Retina (tissue), 1 donor: Measurements from ENCODE around the gene KANSL3.
"Not testable (repeated sequence)": the region's sequence is repeated elsewhere in the genome, so short reads cannot be mapped to it uniquely, and the experiment has no call there.

Experiments used
- DNase-seq: peaks from one replicate; pipeline ENCODE4 v3.0.0-alpha.2; 2016

KANSL3 gene

DNA sequence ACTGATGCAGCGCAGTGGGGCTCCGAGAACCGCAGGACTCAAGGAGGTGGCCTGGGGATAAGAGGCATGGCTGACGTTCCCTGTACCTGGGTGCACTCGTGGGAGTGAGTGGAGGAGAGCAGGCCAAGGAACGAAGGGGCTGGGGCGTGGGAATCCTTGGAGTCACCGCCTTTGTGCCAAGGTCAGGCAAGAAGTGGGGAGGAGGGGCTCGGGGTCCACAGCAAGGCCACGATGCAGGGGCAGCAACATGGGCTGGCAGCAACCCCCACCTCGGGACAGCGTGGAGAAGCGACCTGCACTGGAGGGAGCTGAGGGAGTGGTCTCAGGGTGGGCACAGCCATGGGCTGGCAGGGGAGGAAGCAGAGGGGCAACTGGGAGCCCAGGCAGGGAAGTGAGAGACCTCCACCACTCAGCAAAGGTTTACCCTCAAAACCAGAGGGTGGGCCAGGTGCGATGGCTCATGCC lies 82.9 kb downstream of the KANSL3 start:
- DNase-seq, result no peak

DNA sequence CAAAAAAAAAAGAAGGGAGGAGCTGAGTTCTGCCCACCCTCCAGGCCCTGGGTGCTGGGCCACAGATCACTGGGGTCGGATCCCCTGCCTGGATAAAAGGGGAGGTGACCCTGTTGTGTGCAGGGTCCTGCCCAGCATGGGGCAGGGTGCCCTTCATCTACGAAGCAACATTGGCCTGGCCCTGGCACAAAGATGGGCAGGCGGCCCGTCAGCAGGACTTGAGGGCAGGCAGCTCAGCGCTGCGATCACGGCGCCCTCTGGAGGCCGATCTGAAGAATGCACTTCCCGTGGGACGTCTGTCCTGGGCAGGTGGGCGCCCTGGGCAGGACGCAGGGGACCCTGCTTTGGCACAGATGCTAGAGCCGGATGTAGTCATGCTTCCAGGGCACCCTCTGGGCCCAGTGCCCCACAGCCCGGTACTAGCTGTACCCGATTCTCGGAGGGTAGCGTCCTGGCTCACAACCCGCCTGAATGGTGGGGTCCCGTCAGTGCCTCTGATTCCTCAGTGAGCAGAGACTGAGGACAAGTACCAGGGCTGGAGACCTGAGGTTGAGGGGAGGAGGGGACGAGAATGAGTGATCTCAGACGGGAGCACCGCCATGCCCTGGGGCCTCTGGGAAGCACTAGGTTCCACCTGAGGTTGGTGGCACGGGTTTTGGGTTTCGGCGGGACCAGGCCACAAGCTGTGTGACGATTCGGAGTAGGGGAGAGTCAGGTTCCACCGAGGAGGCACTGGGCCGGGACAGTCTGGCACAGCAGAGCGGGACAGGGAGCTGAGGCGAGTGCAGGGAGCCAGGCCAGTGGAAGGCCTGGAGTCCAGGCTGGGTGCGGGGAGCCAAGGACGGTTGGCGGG lies 83.6 kb downstream of the KANSL3 start:
- peak; percentile 83 for DNase-seq

DNA sequence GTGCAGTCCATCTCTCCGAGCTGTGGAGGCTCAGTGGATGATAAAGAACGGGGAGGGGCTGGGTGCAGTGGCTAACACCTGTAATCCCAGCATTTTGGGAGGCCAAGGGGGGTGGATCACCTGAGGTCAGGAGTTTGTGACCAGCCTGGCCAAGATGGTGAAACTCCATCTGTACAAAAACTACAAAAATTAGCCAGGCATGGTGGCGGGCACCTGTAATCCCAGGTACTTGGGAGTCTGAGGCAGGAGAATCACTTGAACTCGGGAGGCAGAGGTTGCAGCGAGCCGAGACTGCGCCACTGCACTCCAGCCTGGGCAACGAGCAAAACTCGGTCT lies 84.2 kb downstream of the KANSL3 start:
- not testable (repeated sequence) for DNase-seq

DNA sequence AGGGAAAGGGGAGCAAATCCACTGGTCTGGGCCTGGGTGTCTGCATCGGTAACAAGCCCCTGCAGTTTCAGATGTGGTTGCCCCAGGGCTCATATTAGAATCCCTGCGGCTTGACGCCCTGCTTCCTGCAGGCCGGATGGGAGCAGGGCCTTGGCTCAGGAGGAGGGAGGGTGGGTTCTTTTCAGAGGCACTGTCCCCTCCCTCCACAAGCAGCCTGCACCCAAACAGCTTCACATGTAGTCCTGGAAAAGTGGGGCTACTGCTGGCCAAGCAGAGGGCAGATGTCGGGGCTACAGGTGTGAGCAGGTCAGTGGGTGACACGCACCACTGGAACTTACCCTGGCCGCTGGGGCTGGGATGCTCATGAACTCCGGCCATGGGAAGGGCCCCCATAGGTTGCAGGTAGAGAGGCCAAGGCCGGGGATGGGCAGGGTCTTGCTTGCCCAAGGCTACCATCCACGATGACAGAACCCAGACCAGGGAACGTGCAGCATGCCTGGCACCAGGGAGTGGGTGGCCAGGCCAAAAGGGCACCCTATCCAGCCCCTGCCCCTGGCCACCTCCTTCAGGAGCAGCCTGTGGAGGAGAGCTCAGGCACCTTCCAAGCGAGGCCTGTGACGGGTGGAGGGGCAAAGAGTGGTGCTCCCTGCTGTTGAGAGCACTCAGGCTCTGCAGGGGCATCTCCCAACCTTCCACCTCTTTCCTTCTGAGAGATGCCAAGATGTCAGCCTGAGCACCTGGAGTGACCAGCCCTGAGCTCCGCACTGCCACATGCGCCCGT lies 84.7 kb downstream of the KANSL3 start:
- no peak for DNase-seq

DNA sequence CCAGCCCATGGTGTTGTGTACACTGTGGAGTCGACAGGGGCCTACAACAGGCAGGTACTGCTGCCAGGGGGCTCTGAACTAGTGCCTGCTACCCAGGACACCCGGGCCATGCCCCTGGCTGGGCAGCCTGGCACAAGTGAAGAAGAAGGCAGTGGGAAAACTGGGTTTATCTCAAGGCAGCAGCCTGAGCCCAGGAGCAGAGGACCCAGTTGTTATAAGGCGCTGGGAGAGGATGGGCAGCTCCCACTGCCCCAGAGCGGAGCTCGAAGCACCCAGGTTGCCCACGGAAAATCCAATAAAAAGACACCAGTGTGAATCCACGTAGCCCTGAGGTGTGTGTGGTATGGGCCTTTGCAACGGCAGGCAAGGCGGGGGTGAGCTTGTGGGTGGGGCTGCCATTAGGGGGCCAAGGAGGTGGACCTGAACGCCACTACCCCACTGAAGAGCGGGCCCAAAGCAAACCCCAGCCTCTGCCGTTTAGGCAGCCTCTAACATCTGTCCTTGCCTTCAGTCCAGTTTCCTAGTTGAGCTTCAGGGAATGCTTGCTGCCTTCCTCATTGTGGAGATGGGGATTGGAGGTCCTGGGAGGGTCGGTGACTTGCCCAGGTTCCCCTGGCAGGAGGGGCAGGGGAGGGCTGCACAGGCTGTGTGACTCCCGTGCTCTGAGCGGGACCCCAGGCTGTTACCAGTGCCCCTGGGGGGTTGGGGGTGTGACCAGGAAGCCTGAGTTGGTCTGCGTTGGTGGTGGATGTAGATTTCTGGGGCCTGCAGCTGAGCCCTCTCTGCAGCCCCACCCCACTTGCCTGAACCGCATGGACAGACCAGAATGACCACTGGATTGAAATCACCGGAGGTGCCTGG lies 85.6 kb downstream of the KANSL3 start:
- DNase-seq, result no peak

DNA sequence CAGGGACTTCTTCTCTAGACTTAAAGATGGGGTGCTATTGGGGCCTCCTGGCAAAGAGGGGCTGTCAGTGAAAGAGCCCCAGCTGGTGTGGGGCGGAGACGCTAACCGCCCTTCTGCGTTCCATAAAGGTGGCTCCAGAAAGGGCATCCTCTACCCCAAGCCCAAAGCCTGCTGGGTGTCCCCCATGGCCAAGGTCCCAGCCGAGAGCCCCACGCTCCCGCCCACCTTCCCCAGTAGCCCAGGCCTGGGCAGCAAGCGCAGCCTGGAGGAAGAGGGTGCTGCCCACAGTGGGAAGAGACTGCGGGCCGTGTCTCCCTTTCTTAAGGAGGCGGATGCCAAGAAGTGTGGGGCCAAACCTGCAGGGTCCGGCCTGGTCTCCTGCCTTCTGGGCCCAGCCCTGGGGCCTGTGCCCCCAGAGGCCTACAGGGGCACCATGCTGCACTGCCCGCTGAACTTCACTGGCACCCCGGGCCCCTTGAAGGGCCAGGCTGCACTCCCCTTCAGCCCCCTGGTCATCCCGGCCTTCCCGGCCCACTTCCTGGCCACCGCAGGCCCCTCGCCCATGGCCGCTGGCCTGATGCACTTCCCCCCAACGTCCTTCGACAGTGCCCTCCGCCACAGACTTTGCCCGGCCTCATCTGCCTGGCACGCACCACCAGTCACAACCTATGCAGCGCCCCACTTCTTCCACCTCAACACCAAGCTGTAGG lies 86.4 kb downstream of the KANSL3 start:
- no peak for DNase-seq

DNA sequence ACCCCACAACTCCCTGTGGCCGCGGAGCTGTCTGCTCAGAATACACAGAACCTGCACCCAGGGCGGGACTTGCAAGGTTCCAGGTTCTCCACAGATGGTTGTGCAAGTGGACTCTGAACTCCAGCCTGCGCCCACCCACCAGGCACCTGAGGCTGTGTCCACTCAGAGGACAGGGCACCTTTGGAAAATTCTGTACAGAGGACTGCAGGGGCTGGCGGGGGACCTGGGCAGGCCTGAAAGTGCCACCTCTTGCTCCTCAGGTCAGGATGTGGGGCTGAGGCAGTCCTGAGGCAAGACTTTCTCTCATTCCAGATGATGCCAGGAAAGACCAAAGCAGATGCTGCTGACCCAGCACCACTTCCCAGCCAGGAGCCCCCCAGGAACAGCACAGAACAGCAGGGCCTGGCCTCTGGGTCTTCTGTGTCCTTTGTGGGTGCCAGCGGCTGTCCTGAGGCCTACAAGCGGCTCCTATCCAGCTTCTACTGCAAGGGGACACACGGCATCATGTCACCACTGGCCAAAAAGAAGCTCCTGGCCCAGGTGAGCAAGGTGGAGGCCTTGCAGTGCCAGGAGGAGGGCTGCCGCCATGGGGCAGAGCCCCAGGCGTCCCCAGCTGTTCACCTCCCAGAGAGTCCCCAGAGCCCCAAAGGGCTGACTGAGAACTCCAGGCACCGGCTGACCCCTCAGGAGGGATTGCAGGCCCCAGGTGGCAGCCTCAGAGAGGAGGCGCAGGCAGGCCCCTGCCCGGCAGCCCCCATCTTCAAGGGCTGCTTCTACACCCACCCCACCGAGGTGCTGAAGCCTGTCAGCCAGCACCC lies 87.1 kb downstream of the KANSL3 start:
- DNase-seq, result no peak

DNA sequence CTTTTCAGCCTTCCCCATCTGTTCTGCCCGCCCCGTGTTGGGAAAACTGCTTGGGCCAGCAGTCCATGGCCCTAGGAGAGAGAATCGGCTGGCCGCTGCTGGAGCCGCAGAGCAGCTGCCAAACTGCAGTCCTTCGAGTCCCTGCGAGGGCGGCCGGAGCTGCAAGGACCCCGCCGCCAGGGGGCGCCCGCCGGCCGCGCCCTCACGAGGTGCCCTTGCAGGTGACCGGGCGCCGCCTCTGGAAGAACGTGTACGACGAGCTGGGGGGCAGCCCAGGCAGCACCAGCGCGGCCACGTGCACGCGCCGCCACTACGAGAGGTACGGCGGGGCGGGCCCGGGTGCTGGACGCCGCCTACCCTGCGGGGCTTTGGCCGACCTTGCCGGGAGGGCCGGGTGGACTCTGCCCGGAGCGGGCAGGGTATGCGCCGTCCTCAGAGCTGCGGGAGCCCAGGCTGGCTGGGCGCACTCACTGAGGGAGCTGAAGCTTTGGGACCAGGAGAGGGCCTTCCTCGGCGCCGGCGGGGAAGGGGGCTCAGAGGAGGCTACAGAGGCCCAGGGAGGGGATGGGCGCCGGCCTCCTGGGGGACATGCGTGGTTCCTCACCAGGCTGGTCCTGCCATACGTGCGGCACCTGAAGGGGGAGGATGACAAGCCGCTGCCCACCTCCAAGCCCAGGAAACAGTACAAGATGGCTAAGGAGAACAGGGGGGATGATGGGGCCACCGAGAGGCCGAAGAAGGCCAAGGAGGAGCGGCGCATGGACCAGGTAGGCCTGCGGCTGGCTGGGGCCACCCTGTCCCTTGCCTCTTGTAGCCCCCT lies 87.9 kb downstream of the KANSL3 start:
- no peak for DNase-seq

DNA sequence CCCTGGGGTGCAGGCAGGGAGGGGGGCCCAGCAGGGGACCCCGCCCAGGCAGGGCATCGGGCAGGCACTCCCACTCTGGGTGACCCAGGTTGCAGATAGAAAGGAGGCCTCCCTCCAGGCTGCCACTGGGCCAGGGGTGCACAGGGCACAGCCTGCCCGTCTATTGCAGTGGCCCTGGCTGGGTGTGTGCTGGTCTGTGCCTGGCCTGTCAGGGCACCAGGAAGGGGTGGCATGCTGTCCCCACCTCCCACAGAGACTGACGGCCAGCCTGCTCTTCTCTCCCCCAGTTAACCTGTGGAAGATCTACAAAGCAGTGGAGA lies 88.7 kb downstream of the KANSL3 start:
- DNase-seq, result no peak

DNA sequence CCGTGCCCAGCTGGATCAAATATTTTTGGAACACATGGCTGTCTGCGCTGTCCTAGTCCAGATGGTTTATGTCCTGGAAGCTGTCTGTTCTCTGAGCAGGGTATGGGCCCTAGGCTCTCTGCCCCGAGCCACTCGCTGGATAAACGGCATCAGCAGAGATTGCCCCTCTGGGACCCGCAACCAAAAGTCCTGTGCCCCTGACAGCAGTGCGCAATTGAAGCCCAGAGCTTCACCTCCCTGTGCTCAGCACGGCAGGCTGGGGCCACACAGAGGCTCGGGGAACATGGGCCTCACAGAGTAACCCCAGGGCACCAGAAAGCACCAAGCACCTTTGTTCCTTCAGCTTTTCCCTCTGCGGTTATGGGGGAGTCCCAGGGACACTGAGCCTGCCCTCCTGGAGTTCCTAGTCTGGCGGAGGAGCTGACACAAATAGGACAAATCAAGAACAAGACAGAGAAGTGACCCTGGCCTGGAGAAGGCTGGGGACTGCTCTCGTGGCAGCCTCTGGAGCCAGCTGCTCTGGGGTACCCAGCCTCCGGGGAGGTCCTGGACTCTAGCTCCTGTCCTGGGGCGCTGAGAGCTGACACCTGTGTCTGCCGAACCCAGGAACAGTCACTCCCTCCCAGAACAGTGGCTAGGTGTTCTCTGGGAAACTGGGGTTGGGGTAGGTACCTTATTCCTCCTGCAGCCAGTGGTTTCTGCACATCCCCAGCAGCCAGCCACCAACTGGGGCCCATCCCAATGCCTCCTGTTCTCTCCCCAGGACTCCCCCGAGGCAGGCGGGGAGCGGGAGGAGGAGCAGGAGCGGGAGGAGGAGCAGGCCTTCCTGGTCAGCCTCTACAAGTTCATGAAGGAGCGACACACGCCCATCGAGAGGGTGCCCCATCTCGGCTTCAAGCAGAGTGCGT lies 89.3 kb downstream of the KANSL3 start:
- DNase-seq, result no peak

DNA sequence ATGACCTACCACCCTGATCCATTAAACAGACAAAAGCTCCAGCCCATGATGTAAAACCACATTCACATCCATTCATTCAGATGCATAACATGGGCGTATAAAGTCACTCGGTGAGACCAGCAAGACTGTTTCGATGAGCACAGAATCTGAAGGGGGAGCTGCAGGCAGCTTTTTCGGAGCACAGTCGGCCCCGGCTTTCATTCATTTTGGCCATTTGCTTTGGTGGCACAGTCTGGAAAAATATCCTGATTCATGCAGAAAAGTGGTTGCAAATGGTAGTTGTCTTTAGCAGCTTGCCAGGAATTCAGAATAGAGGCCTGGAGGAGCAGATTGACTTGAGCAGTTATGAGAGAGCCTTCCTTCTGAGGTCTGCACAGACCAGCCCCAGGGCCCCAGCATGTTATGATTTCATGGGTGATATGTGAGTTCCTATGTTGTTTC lies 90.4 kb downstream of the KANSL3 start:
- DNase-seq, result no peak

DNA sequence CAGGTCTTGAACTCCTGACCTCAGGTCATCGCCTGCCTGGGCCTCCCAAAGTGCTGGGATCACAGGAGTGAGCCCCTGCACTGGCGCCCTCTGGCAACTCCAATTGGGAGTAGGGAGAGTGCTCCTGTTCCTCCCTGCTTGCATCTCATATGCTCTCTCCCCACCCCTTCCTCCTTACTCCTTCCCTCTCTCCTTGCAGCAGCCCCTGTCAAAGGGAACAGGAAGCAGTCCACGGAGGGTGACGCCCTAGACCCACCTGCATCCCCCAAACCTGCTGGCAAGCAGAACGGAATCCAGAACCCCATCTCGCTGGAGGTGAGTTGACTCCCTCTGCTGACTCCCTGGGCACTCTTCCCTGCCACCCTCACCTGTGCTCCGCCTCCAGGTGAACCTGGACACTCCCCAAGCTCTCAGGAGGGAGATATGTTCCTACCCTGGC lies 90.9 kb downstream of the KANSL3 start:
- DNase-seq, result no peak

DNA sequence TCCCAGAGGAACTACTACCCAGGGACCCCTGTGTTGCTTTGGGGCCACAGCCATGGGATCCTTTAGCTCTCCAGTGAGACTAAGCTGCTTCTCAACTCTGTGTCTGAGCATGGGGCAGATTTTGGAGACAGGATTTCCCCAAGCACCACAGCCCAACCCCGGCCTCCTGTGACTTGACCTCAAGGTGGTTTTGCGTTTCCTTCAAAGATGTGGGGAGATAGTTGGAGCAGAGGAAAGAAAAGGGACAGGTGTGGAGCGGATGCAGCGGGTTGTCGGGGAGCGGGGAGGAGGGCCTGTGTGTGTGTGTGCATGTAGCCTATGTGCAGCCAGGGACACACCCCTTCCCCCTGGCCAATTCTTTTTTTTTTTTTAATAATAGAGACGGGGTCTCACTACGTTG lies 91.3 kb downstream of the KANSL3 start:
- DNase-seq, result no peak

DNA sequence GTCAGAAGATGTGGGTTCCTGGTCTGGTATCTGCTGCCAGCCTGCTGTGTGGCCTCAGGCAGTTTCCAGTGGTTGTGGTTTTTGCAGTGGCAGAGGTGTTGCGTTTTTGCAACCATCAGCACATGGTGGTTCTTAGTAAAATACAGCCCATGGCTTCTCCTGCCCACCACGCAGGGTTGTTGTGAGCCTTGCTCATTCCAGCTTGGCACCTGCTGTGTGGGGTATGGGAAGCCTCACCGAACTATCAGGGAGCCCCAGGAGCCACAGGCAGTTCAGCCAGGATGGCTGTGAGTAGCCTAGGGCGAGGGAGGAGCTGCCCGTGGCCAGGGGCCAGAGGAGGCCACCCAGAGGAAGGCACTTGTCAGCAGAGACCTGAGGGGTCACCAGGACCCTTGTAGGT lies 91.8 kb downstream of the KANSL3 start:
- DNase-seq, result no peak
